Measurements from ENCODE around the gene PSMF1. TPM values are rescaled to one million over a fixed set of nuclear protein-coding genes. Genes with fewer than 3 reads are reported as not detected.

Gene PSMF1
- total and polyA plus RNA-seq, 4 donors: 43.6 to 126 (median 83.8) TPM

- no peak overlapping the region for H3K27ac ChIP-seq (ENCODE audit: low read depth in 1 of 2, low read length in 2 of 2)
- no peaks in the 10 kb centered on the region for H3K36me3 ChIP-seq (ENCODE audit: control insufficient read depth in 4 of 4, insufficient read depth in 3 of 4, low read depth in 1 of 4, low read length in 3 of 4)
- TF ChIP-seq JUND (IDR thresholded peaks at IDR 0.05): no peak
- H3K9ac ChIP-seq (ENCODE audit: low read depth in 1 of 2, low read length in 2 of 2): no peak overlapping the region
- no peaks in the 10 kb centered on the region for H3K9me3 ChIP-seq (ENCODE audit: control insufficient read depth in 4 of 4, low read length in 3 of 4)
- no peak overlapping the region for H3K4me3 ChIP-seq (ENCODE audit: low read depth in 1 of 3, low read length in 3 of 3)
- WGBS: 80% methylated on average over 19 of the region's 19 CpGs
- no peaks in the 10 kb centered on the region for H3K4me1 ChIP-seq (ENCODE audit: control insufficient read depth in 4 of 4, insufficient read depth in 4 of 4, low read length in 3 of 4)
- no peaks in the 10 kb centered on the region for H3K27me3 ChIP-seq (ENCODE audit: control insufficient read depth in 4 of 4, insufficient read depth in 4 of 4, low read length in 3 of 4)
- DNase-seq (ENCODE audit: low spot score): peak; percentile 21
Observed at GRCh38 chr20:1206366-1207148, 88.2 kb downstream of the PSMF1 start.

- H3K9me3 ChIP-seq (ENCODE audit: control insufficient read depth in 4 of 4, low read length in 3 of 4): no peaks in the 10 kb centered on the region
- H3K4me1 ChIP-seq (ENCODE audit: control insufficient read depth in 4 of 4, insufficient read depth in 4 of 4, low read length in 3 of 4): no peaks in the 10 kb centered on the region
- H3K27ac ChIP-seq (ENCODE audit: low read depth in 1 of 2, low read length in 2 of 2): no peak overlapping the region
- no peak overlapping the region for H3K4me3 ChIP-seq (ENCODE audit: low read depth in 1 of 3, low read length in 3 of 3)
- no peaks in the 10 kb centered on the region for H3K36me3 ChIP-seq (ENCODE audit: control insufficient read depth in 4 of 4, insufficient read depth in 3 of 4, low read depth in 1 of 4, low read length in 3 of 4)
- 91% methylated on average over 3 of the region's 3 CpGs for WGBS
- peak; percentile 17 for DNase-seq (ENCODE audit: low spot score)
- H3K27me3 ChIP-seq (ENCODE audit: control insufficient read depth in 4 of 4, insufficient read depth in 4 of 4, low read length in 3 of 4): no peaks in the 10 kb centered on the region
- TF ChIP-seq SP1 (IDR thresholded peaks at IDR 0.05): no peak
- no peak for TF ChIP-seq MAX (IDR thresholded peaks at IDR 0.05)
- TF ChIP-seq EGR1 (IDR thresholded peaks at IDR 0.05; ENCODE audit: low read depth in 2 of 2): no peak
- no peak for TF ChIP-seq FOXA1 (IDR thresholded peaks at IDR 0.05)
- no peak for TF ChIP-seq TAF1 (conservative IDR thresholded peaks at IDR 0.05)
- TF ChIP-seq FOXA2 (IDR thresholded peaks at IDR 0.05): no peak
- TF ChIP-seq NR2F2 (IDR thresholded peaks at IDR 0.05): no peak
- no peak for TF ChIP-seq ZBTB33 (IDR thresholded peaks at IDR 0.05)
- TF ChIP-seq YY1 (IDR thresholded peaks at IDR 0.05): no peak
- no peak for TF ChIP-seq RXRA (IDR thresholded peaks at IDR 0.05)
- no peak overlapping the region for H3K9ac ChIP-seq (ENCODE audit: low read depth in 1 of 2, low read length in 2 of 2)
Observed at GRCh38 chr20:1207293-1207878, 89.0 kb downstream of the PSMF1 start.

DNA sequence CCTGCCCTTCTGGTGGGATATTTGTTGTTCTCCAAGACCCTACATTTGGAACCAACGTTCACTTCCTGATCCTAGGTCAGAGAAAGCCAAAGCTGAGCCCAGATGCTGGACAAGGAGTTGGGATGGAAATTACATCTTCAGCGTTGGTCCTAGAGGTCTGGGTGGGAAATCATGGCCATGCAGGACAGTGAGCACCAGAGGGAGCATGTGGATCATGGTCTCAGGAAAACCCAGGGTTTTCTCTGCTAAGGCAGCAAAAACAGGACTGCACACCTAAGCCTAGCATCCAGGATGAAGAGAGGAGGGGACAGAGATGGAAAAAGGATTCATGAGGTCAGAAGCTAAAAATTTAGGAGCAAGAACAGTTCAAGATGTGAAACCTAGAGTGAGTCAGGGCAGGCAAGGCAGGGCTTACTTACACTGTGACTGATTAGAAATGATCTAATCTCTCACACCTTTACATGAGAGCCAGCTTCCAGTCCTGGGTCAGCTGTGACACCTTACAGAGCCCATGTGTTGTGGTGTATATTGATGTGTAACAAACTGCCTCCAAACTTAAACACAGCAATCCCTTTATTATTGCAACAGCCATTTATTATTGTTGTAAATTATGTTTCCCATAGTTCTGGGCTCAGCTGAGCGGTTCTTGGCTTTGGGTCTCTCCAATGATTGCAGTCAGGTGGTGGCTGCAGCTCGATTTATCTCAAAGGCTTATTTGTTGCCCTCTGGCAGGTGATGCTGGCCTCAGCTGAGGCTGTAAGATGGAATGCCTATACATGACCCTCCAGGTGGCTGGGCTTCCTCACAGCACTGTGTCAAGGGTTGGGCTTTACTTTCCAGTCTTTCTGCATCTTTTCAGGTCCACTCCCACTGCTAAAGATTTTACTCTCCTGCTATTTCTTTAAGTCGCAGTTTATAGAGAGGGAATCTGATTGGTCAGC, 91.3 kb downstream of the PSMF1 start:
- 56% methylated on average over 5 of the region's 5 CpGs for WGBS
- TF ChIP-seq, protein P1, sequence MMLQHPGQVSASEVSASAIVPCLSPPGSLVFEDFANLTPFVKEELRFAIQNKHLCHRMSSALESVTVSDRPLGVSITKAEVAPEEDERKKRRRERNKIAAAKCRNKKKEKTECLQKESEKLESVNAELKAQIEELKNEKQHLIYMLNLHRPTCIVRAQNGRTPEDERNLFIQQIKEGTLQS (IDR thresholded peaks at IDR 0.05): no peak
- peak in 1 of 2 donors; percentile 18 for TF ChIP-seq RAD21 (IDR thresholded peaks at IDR 0.05)
- H3K4me1 ChIP-seq (ENCODE audit: control insufficient read depth in 4 of 4, insufficient read depth in 4 of 4, low read length in 3 of 4): no peaks in the 10 kb centered on the region
- H3K27ac ChIP-seq (ENCODE audit: low read depth in 1 of 2, low read length in 2 of 2): no peak overlapping the region
- no peak overlapping the region for H3K9ac ChIP-seq (ENCODE audit: low read depth in 1 of 2, low read length in 2 of 2)
- DNase-seq (ENCODE audit: low spot score): peak; percentile 14
- H3K9me3 ChIP-seq (ENCODE audit: control insufficient read depth in 4 of 4, low read length in 3 of 4): no peaks in the 10 kb centered on the region
- no peaks in the 10 kb centered on the region for H3K36me3 ChIP-seq (ENCODE audit: control insufficient read depth in 4 of 4, insufficient read depth in 3 of 4, low read depth in 1 of 4, low read length in 3 of 4)
- H3K4me3 ChIP-seq (ENCODE audit: low read depth in 1 of 3, low read length in 3 of 3): no peak overlapping the region
- no peaks in the 10 kb centered on the region for H3K27me3 ChIP-seq (ENCODE audit: control insufficient read depth in 4 of 4, insufficient read depth in 4 of 4, low read length in 3 of 4)
